G401.6 (cell line): Measurements from ENCODE around the gene USP9X.
"Not testable (repeated sequence)": the region's sequence is repeated elsewhere in the genome, so short reads cannot be mapped to it uniquely, and the experiment has no call there.

Experiments used
- FAIRE-seq: peaks from 2 replicates; lab custom pipeline; 2012; peaks lifted over from hg19 to GRCh38; lab: Jason Lieb, UNC

Gene USP9X

GRCh38 chrX:41085878-41086626 is 807 bp downstream of the USP9X start:
- no peak for FAIRE-seq

- FAIRE-seq: no peak
Measured at GRCh38 chrX:41086627-41086932, 1.3 kb downstream of the USP9X start.

GRCh38 chrX:41087201-41087600 is 2.0 kb downstream of the USP9X start:
- FAIRE-seq: peak; percentile 64

- FAIRE-seq: no peak
Measured at GRCh38 chrX:41090568-41091238, 5.5 kb downstream of the USP9X start.

GRCh38 chrX:41092776-41093175 is 7.5 kb downstream of the USP9X start:
- FAIRE-seq: no peak

GRCh38 chrX:41095174-41095573 is 9.9 kb downstream of the USP9X start:
- FAIRE-seq: no peak

- no peak for FAIRE-seq
Measured at GRCh38 chrX:41095908-41096307, 10.7 kb downstream of the USP9X start.

GRCh38 chrX:41096339-41096955 is 11.2 kb downstream of the USP9X start:
- FAIRE-seq: no peak

GRCh38 chrX:41097326-41097725 is 12.1 kb downstream of the USP9X start:
- FAIRE-seq: no peak

GRCh38 chrX:41100200-41100599 is 15.0 kb downstream of the USP9X start:
- no peak for FAIRE-seq

- no peak for FAIRE-seq
Measured at GRCh38 chrX:41100819-41101218, 15.6 kb downstream of the USP9X start.

- no peak for FAIRE-seq
Measured at GRCh38 chrX:41105005-41105404, 19.8 kb downstream of the USP9X start.

GRCh38 chrX:41106257-41106656 is 21.0 kb downstream of the USP9X start:
- FAIRE-seq: not testable (repeated sequence)

GRCh38 chrX:41108007-41108406 is 22.8 kb downstream of the USP9X start:
- no peak for FAIRE-seq

- no peak for FAIRE-seq
Measured at GRCh38 chrX:41108463-41109205, 23.4 kb downstream of the USP9X start.

GRCh38 chrX:41110801-41111625 is 25.8 kb downstream of the USP9X start:
- no peak for FAIRE-seq

- peak; percentile 90 for FAIRE-seq
Measured at GRCh38 chrX:41115104-41115425, 29.8 kb downstream of the USP9X start.

GRCh38 chrX:41116948-41117347 is 31.7 kb downstream of the USP9X start:
- FAIRE-seq: no peak

- FAIRE-seq: no peak
Measured at GRCh38 chrX:41118156-41118555, 32.9 kb downstream of the USP9X start.

GRCh38 chrX:41119803-41120202 is 34.6 kb downstream of the USP9X start:
- no peak for FAIRE-seq

GRCh38 chrX:41121766-41122165 is 36.5 kb downstream of the USP9X start:
- no peak for FAIRE-seq

GRCh38 chrX:41122664-41123257 is 37.5 kb downstream of the USP9X start:
- no peak for FAIRE-seq
